Mesendoderm (in vitro differentiated cells): ENCODE measurements around the gene RCVRN.

ENCODE experiments used
- DNase-seq: peaks from one replicate; pipeline ENCODE4 v3.0.0; 2013
- H2AK5ac ChIP-seq: 2 replicates; pipeline ENCODE4 v1.6.1; 2013; ENCODE audit warnings: low read length, inconsistent platforms
- H2BK120ac ChIP-seq: 2 replicates; pipeline ENCODE4 v1.6.1; 2013; ENCODE audit warnings: low read depth, mild to moderate bottlenecking, low read length, moderate library complexity, mixed read lengths
- H2BK15ac ChIP-seq: replicated peaks from 2 replicates; pipeline ENCODE4 v1.6.1; 2013; ENCODE audit warnings: low read depth, mild to moderate bottlenecking, moderate library complexity
- H2BK5ac ChIP-seq: 2 replicates; pipeline ENCODE4 v1.6.1; 2013; ENCODE audit warnings: low read length, inconsistent platforms
- H3K18ac ChIP-seq: 2 replicates; pipeline ENCODE4 v1.6.1; 2013; ENCODE audit warnings: mild to moderate bottlenecking, low read length, mixed read lengths
- H3K23ac ChIP-seq: one replicate; pipeline ENCODE4 v1.6.1; 2013; ENCODE audit warnings: low read length
- H3K27ac ChIP-seq: 2 replicates; pipeline ENCODE4 v1.5.1; 2013; ENCODE audit warnings: low read depth, mild to moderate bottlenecking, inconsistent platforms, low read length, moderate library complexity
- H3K27me3 ChIP-seq: 2 replicates; pipeline ENCODE4 v1.6.1; 2013; ENCODE audit warnings: low read length, control low read depth, mild to moderate bottlenecking, inconsistent platforms; ENCODE audit not compliant: insufficient read depth, poor library complexity
- H3K36me3 ChIP-seq: 2 replicates; pipeline ENCODE4 v1.6.1; 2013; ENCODE audit warnings: low read length, inconsistent platforms; ENCODE audit not compliant: control insufficient read depth, insufficient read depth
- H3K4ac ChIP-seq: one replicate; pipeline ENCODE4 v1.6.1; 2013; ENCODE audit warnings: low read depth, mild to moderate bottlenecking, low read length, moderate library complexity
- H3K4me1 ChIP-seq: 2 replicates; pipeline ENCODE4 v1.6.1; 2013; ENCODE audit warnings: low read depth, low read length, inconsistent platforms; ENCODE audit not compliant: control insufficient read depth
- H3K4me2 ChIP-seq: 2 replicates; pipeline ENCODE4 v1.6.1; 2013; ENCODE audit warnings: low read length
- H3K4me3 ChIP-seq: 2 replicates; pipeline ENCODE4 v1.5.1; 2013; ENCODE audit warnings: mild to moderate bottlenecking, low read length
- H3K56ac ChIP-seq: one replicate; pipeline ENCODE4 v1.6.1; 2013; ENCODE audit warnings: low read length
- H3K79me1 ChIP-seq: 2 replicates; pipeline ENCODE4 v1.6.1; 2013; ENCODE audit warnings: low read length, inconsistent platforms
- H3K79me2 ChIP-seq: 2 replicates; pipeline ENCODE4 v1.6.1; 2013; ENCODE audit warnings: mild to moderate bottlenecking, low read length; ENCODE audit not compliant: control insufficient read depth, insufficient read depth
- H3K9ac ChIP-seq: 2 replicates; pipeline ENCODE4 v1.6.1; 2013; ENCODE audit warnings: low read length, inconsistent platforms
- H4K5ac ChIP-seq: one replicate; pipeline ENCODE4 v1.6.1; 2013; ENCODE audit warnings: low read length
- H4K8ac ChIP-seq: one replicate; pipeline ENCODE4 v1.6.1; 2013; ENCODE audit warnings: low read depth, mild to moderate bottlenecking, control low read depth, low read length, moderate library complexity
- WGBS: extraction: QIAGEN DNeasy Blood & Tissue Kit; methylation state at CpG from one replicate; pipeline ENCODE4 v1.1.7; 2013; ENCODE audit warnings: low lambda C conversion rate, missing lambda C conversion rate; ENCODE audit not compliant: insufficient coverage; ENCODE audit errors: extremely low coverage; 5-methylcytosine and 5-hydroxymethylcytosine counted together

The RCVRN gene

GRCh38 chr17:9942885-9943284, 37.8 kb upstream of the RCVRN start:
- H2AK5ac ChIP-seq = no peak overlapping the region
- H3K4me1 ChIP-seq = no peaks in the 10 kb centered on the region
- no peaks in the 10 kb centered on the region for H3K79me1 ChIP-seq
- no peak overlapping the region for H3K4me2 ChIP-seq
- H2BK15ac ChIP-seq = no peak overlapping the region
- H3K36me3 ChIP-seq = no peaks in the 10 kb centered on the region
- H3K18ac ChIP-seq = no peak overlapping the region
- no peak overlapping the region for H3K56ac ChIP-seq
- H3K27me3 ChIP-seq = no peaks in the 10 kb centered on the region
- no peak overlapping the region for H3K4me3 ChIP-seq
- H4K5ac ChIP-seq = no peak overlapping the region
- no peak overlapping the region for H3K23ac ChIP-seq
- no peaks in the 10 kb centered on the region for H3K79me2 ChIP-seq
- H3K4ac ChIP-seq = no peak overlapping the region
- no peak overlapping the region for H2BK5ac ChIP-seq
- no peak for DNase-seq
- WGBS = no CpG with 5 or more reads among the region's 13 CpGs
- H4K8ac ChIP-seq = no peak overlapping the region
- H3K27ac ChIP-seq = no peak overlapping the region
- H3K9ac ChIP-seq = no peak overlapping the region
- H2BK120ac ChIP-seq = no peak overlapping the region

- Histone ChIP-seq H3K79me2 (no peaks in the 10 kb centered on the region), H3K27me3 (no peaks in the 10 kb centered on the region), H3K27ac (no peak overlapping the region), H3K4ac (no peak overlapping the region), H3K36me3 (no peaks in the 10 kb centered on the region), H4K8ac (no peak overlapping the region), H3K9ac (no peak overlapping the region), H2BK15ac (no peak overlapping the region), H2AK5ac (no peak overlapping the region), H2BK5ac (no peak overlapping the region), H3K18ac (no peak overlapping the region), H3K4me2 (no peak overlapping the region), H3K79me1 (no peaks in the 10 kb centered on the region), H3K56ac (no peak overlapping the region), H4K5ac (no peak overlapping the region), H2BK120ac (no peak overlapping the region), H3K23ac (no peak overlapping the region), H3K4me1 (no peaks in the 10 kb centered on the region), H3K4me3 (no peak overlapping the region)
- no CpG with 5 or more reads among the region's 13 CpGs for WGBS
- DNase-seq = no peak
Observed at GRCh38 chr17:9941305-9941704, 36.2 kb upstream of the RCVRN start.

- H3K36me3 ChIP-seq = no peaks in the 10 kb centered on the region
- no peak overlapping the region for H3K56ac ChIP-seq
- no peak overlapping the region for H2BK5ac ChIP-seq
- no CpG with 5 or more reads among the region's 9 CpGs for WGBS
- H3K4me2 ChIP-seq = no peak overlapping the region
- no peak overlapping the region for H3K4ac ChIP-seq
- no peaks in the 10 kb centered on the region for H3K79me1 ChIP-seq
- no peak overlapping the region for H3K27ac ChIP-seq
- H2BK120ac ChIP-seq = no peak overlapping the region
- no peak overlapping the region for H3K4me3 ChIP-seq
- H4K8ac ChIP-seq = no peak overlapping the region
- H3K4me1 ChIP-seq = no peaks in the 10 kb centered on the region
- no peaks in the 10 kb centered on the region for H3K79me2 ChIP-seq
- no peak for DNase-seq
- H3K27me3 ChIP-seq = no peaks in the 10 kb centered on the region
- H2BK15ac ChIP-seq = no peak overlapping the region
- H3K23ac ChIP-seq = no peak overlapping the region
- H3K18ac ChIP-seq = no peak overlapping the region
- no peak overlapping the region for H3K9ac ChIP-seq
- H2AK5ac ChIP-seq = no peak overlapping the region
- H4K5ac ChIP-seq = no peak overlapping the region
Observed at GRCh38 chr17:9940841-9941240, 35.8 kb upstream of the RCVRN start.

GRCh38 chr17:9938764-9939163, 33.7 kb upstream of the RCVRN start:
- no peaks in the 10 kb centered on the region for H3K4me1 ChIP-seq

GRCh38 chr17:9937901-9938300, 32.8 kb upstream of the RCVRN start:
- Histone ChIP-seq H4K8ac (no peak overlapping the region), H3K27ac (no peak overlapping the region), H2AK5ac (no peak overlapping the region), H3K4me2 (no peak overlapping the region), H3K23ac (no peak overlapping the region), H3K36me3 (no peaks in the 10 kb centered on the region), H3K27me3 (no peaks in the 10 kb centered on the region), H3K79me1 (no peaks in the 10 kb centered on the region), H2BK5ac (no peak overlapping the region), H3K4ac (no peak overlapping the region), H2BK120ac (no peak overlapping the region), H3K9ac (no peak overlapping the region), H3K4me3 (no peak overlapping the region), H3K79me2 (no peaks in the 10 kb centered on the region), H3K18ac (no peak overlapping the region), H2BK15ac (no peak overlapping the region), H3K56ac (no peak overlapping the region), H3K4me1 (no peaks in the 10 kb centered on the region), H4K5ac (no peak overlapping the region)
- DNase-seq = no peak
- no CpG with 5 or more reads among the region's 9 CpGs for WGBS

More at GRCh38 chr17:9938764-9939163, 33.7 kb upstream of the RCVRN start:
- no peak overlapping the region for H3K27ac ChIP-seq
- H3K27me3 ChIP-seq = no peaks in the 10 kb centered on the region
- H3K79me1 ChIP-seq = no peaks in the 10 kb centered on the region
- H3K23ac ChIP-seq = no peak overlapping the region
- WGBS = no CpG with 5 or more reads among the region's 1 CpG
- H3K79me2 ChIP-seq = no peaks in the 10 kb centered on the region
- no peak overlapping the region for H2AK5ac ChIP-seq
- H2BK15ac ChIP-seq = no peak overlapping the region
- no peak overlapping the region for H4K5ac ChIP-seq
- H2BK5ac ChIP-seq = no peak overlapping the region
- no peak overlapping the region for H3K4me2 ChIP-seq
- no peak overlapping the region for H3K9ac ChIP-seq
- no peak overlapping the region for H4K8ac ChIP-seq
- no peak for DNase-seq
- no peaks in the 10 kb centered on the region for H3K36me3 ChIP-seq
- H3K56ac ChIP-seq = no peak overlapping the region
- no peak overlapping the region for H3K4me3 ChIP-seq
- no peak overlapping the region for H3K4ac ChIP-seq
- no peak overlapping the region for H3K18ac ChIP-seq
- no peak overlapping the region for H2BK120ac ChIP-seq

- Histone ChIP-seq H4K5ac (no peak overlapping the region), H3K4me2 (no peak overlapping the region), H3K18ac (no peak overlapping the region), H2BK15ac (no peak overlapping the region), H3K36me3 (no peaks in the 10 kb centered on the region), H3K79me1 (no peaks in the 10 kb centered on the region), H4K8ac (no peak overlapping the region), H3K4ac (no peak overlapping the region), H3K9ac (no peak overlapping the region), H3K27ac (no peak overlapping the region), H3K27me3 (no peaks in the 10 kb centered on the region), H2BK120ac (no peak overlapping the region), H2AK5ac (no peak overlapping the region), H3K56ac (no peak overlapping the region), H2BK5ac (no peak overlapping the region), H3K4me3 (no peak overlapping the region), H3K79me2 (no peaks in the 10 kb centered on the region), H3K4me1 (no peaks in the 10 kb centered on the region), H3K23ac (no peak overlapping the region)
- no peak for DNase-seq
- WGBS = no CpG with 5 or more reads among the region's 13 CpGs
Observed at GRCh38 chr17:9937241-9937761, 32.2 kb upstream of the RCVRN start.
